Measurements from ENCODE around the gene SPINK9.

The SPINK9 gene

DNA sequence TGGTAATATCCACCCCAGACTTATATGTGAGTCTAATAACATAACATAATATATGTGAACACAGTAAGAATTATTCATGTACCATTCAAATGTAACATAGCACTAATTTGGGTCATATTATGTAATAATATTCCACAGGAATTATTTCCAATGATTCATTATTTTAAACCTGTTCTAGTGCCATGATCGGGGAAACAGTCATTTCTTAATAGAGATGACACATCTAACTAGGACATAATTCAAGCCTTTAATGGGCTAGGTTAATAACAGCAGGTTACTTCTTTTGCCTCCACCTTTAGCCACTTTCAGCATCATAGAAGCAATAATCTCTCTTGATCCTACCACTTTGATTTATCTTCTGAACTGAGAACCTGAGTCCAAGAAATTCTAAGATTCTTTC is 12.3 kb downstream of the SPINK9 start:
- Histone ChIP-seq H2AK5ac (ENCODE audit: low read depth, low read length) (no peak overlapping the region), H3K9ac (ENCODE audit: low read depth, low read length, poor library complexity) (no peak overlapping the region), H3K23ac (ENCODE audit: low read depth, low read length, poor library complexity) (no peak overlapping the region), H4K91ac (ENCODE audit: low read depth, low read length, poor library complexity) (no peak overlapping the region), H3K36me3 (replicated peaks in 1 of 2; ENCODE audit: control insufficient read depth in 2 of 2, insufficient read depth in 2 of 2, low read length in 2 of 2) (no peaks in the 10 kb centered on the region), H3K79me1 (ENCODE audit: low read depth, low read length) (no peaks in the 10 kb centered on the region), H2BK120ac (ENCODE audit: low read depth, low read length) (no peak overlapping the region), H3K9me3 (replicated peaks in 1 of 2; ENCODE audit: control insufficient read depth in 2 of 2, insufficient read depth in 1 of 2, low read depth in 1 of 2, low read length in 2 of 2) (no peaks in the 10 kb centered on the region), H3K4ac (ENCODE audit: low read length) (no peak overlapping the region), H2AFZ (ENCODE audit: low read length) (no peak overlapping the region), H2BK15ac (ENCODE audit: low read length) (no peak overlapping the region), H4K8ac (ENCODE audit: low read depth, low read length) (no peak overlapping the region), H2BK5ac (ENCODE audit: low read length) (no peak overlapping the region), H3K4me2 (ENCODE audit: insufficient read depth, low read length, poor library complexity, severe bottlenecking) (no peak overlapping the region), H3K4me1 (ENCODE audit: control insufficient read depth in 2 of 2, insufficient read depth in 1 of 2, low read depth in 1 of 2, low read length in 2 of 2) (peaks cover 0 to 4% of the 10 kb centered on the region in 2 donors), H3K14ac (ENCODE audit: low read length) (no peak overlapping the region), H2BK12ac (ENCODE audit: low read length) (no peak overlapping the region), H3K4me3 (ENCODE audit: low read length in 2 of 2) (no peak overlapping the region), H3K27me3 (ENCODE audit: control insufficient read depth in 3 of 3, insufficient read depth in 3 of 3, low read depth in 1 of 3, low read length in 3 of 3) (no peaks in the 10 kb centered on the region), H3K18ac (ENCODE audit: low read length) (no peak overlapping the region), H3K27ac (replicated peaks; ENCODE audit: low read length) (no peak overlapping the region)
- DNase-seq (ENCODE audit: low spot score): no peak
- WGBS, 2 donors (ENCODE audit: extremely low coverage in 2 of 2, insufficient read length in 2 of 2, insufficient replicate concordance in 1 of 2): no CpG with 5 or more reads among the region's 1 CpG

DNA sequence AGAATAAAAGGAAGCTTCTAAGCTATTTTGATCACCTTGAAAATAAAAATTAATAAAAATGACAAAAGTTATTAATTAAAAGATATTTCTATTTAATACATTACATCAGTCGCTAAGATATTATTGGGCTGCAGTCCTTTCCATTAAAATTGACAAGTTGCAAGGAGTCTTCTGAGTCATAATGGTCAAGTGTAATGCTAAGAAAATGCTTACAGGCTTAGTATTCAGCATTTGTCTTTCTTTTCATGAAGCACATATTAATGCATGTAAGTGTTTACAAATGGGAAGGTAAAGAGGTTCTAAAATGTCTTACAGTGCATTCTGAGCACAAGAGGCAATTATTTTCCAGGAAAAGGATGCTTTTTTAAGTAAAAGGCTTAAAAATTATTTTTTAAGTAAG is 17.3 kb downstream of the SPINK9 start:
- Histone ChIP-seq H3K27ac (replicated peaks; ENCODE audit: low read length) (no peak overlapping the region), H2AFZ (ENCODE audit: low read length) (no peak overlapping the region), H4K91ac (ENCODE audit: low read depth, low read length, poor library complexity) (no peak overlapping the region), H3K4me2 (ENCODE audit: insufficient read depth, low read length, poor library complexity, severe bottlenecking) (no peak overlapping the region), H3K18ac (ENCODE audit: low read length) (no peak overlapping the region), H3K9ac (ENCODE audit: low read depth, low read length, poor library complexity) (no peak overlapping the region), H3K27me3 (ENCODE audit: control insufficient read depth in 3 of 3, insufficient read depth in 3 of 3, low read depth in 1 of 3, low read length in 3 of 3) (no peaks in the 10 kb centered on the region), H2BK120ac (ENCODE audit: low read depth, low read length) (no peak overlapping the region), H3K14ac (ENCODE audit: low read length) (no peak overlapping the region), H3K4ac (ENCODE audit: low read length) (no peak overlapping the region), H2AK5ac (ENCODE audit: low read depth, low read length) (no peak overlapping the region), H2BK5ac (ENCODE audit: low read length) (no peak overlapping the region), H2BK12ac (ENCODE audit: low read length) (no peak overlapping the region), H2BK15ac (ENCODE audit: low read length) (no peak overlapping the region), H4K8ac (ENCODE audit: low read depth, low read length) (no peak overlapping the region), H3K4me1 (ENCODE audit: control insufficient read depth in 2 of 2, insufficient read depth in 1 of 2, low read depth in 1 of 2, low read length in 2 of 2) (no peaks in the 10 kb centered on the region), H3K9me3 (replicated peaks in 1 of 2; ENCODE audit: control insufficient read depth in 2 of 2, insufficient read depth in 1 of 2, low read depth in 1 of 2, low read length in 2 of 2) (no peaks in the 10 kb centered on the region), H3K4me3 (ENCODE audit: low read length in 2 of 2) (no peak overlapping the region), H3K79me1 (ENCODE audit: low read depth, low read length) (no peaks in the 10 kb centered on the region), H3K23ac (ENCODE audit: low read depth, low read length, poor library complexity) (no peak overlapping the region), H3K36me3 (replicated peaks in 1 of 2; ENCODE audit: control insufficient read depth in 2 of 2, insufficient read depth in 2 of 2, low read length in 2 of 2) (no peaks in the 10 kb centered on the region)
- no CpG with 5 or more reads among the region's 1 CpG for whole genome bisulfite sequencing, 2 donors (ENCODE audit: extremely low coverage in 2 of 2, insufficient read length in 2 of 2, insufficient replicate concordance in 1 of 2)
- DNase-seq (ENCODE audit: low spot score): no peak

GRCh38 chr5:148353634-148354033 is 18.3 kb downstream of the SPINK9 start:
- H3K18ac ChIP-seq (ENCODE audit: low read length): no peak overlapping the region
- H3K14ac ChIP-seq (ENCODE audit: low read length): no peak overlapping the region
- H3K27ac ChIP-seq (replicated peaks; ENCODE audit: low read length): no peak overlapping the region
- H3K4ac ChIP-seq (ENCODE audit: low read length): no peak overlapping the region
- H3K79me1 ChIP-seq (ENCODE audit: low read depth, low read length): no peaks in the 10 kb centered on the region
- no peak overlapping the region for H2AFZ ChIP-seq (ENCODE audit: low read length)
- no peak overlapping the region for H2AK5ac ChIP-seq (ENCODE audit: low read depth, low read length)
- no peak overlapping the region for H3K4me2 ChIP-seq (ENCODE audit: insufficient read depth, low read length, poor library complexity, severe bottlenecking)
- H3K9ac ChIP-seq (ENCODE audit: low read depth, low read length, poor library complexity): no peak overlapping the region
- no peak for DNase-seq (ENCODE audit: low spot score)
- no peaks in the 10 kb centered on the region for H3K9me3 ChIP-seq (replicated peaks in 1 of 2; ENCODE audit: control insufficient read depth in 2 of 2, insufficient read depth in 1 of 2, low read depth in 1 of 2, low read length in 2 of 2)
- H3K23ac ChIP-seq (ENCODE audit: low read depth, low read length, poor library complexity): no peak overlapping the region
- no CpG with 5 or more reads among the region's 2 CpGs for WGBS, 2 donors (ENCODE audit: extremely low coverage in 2 of 2, insufficient read length in 2 of 2, insufficient replicate concordance in 1 of 2)
- no peak overlapping the region for H4K8ac ChIP-seq (ENCODE audit: low read depth, low read length)
- H2BK5ac ChIP-seq (ENCODE audit: low read length): no peak overlapping the region
- H3K4me3 ChIP-seq (ENCODE audit: low read length in 2 of 2): no peak overlapping the region
- no peaks in the 10 kb centered on the region for H3K27me3 ChIP-seq (ENCODE audit: control insufficient read depth in 3 of 3, insufficient read depth in 3 of 3, low read depth in 1 of 3, low read length in 3 of 3)
- no peaks in the 10 kb centered on the region for H3K4me1 ChIP-seq (ENCODE audit: control insufficient read depth in 2 of 2, insufficient read depth in 1 of 2, low read depth in 1 of 2, low read length in 2 of 2)
- H2BK15ac ChIP-seq (ENCODE audit: low read length): no peak overlapping the region
- no peak overlapping the region for H4K91ac ChIP-seq (ENCODE audit: low read depth, low read length, poor library complexity)
- no peak overlapping the region for H2BK12ac ChIP-seq (ENCODE audit: low read length)
- no peaks in the 10 kb centered on the region for H3K36me3 ChIP-seq (replicated peaks in 1 of 2; ENCODE audit: control insufficient read depth in 2 of 2, insufficient read depth in 2 of 2, low read length in 2 of 2)
- H2BK120ac ChIP-seq (ENCODE audit: low read depth, low read length): no peak overlapping the region

DNA sequence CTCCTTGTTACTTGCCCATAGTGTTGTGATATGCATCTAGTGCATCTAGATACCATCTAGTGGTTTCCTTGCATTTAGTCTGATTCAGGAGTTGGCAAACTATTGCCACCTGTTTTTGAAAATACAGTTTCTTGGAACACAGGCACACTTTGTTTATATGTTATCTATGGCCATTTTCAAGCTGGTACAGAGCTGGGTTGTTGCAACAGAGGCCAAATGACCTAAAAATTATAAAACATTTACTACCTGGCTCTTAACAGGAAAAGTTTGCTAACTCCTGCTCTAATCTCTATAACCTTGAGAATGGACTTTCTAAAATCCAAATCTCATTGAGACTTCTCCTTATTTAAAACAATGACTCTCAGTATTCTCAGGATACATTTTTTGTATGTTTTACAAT is 29.0 kb downstream of the SPINK9 start:
- H3K36me3 ChIP-seq (replicated peaks in 1 of 2; ENCODE audit: control insufficient read depth in 2 of 2, insufficient read depth in 2 of 2, low read length in 2 of 2): no peaks in the 10 kb centered on the region
- H3K9ac ChIP-seq (ENCODE audit: low read depth, low read length, poor library complexity): no peak overlapping the region
- H2BK5ac ChIP-seq (ENCODE audit: low read length): no peak overlapping the region
- no peak overlapping the region for H2BK12ac ChIP-seq (ENCODE audit: low read length)
- no peak overlapping the region for H2BK120ac ChIP-seq (ENCODE audit: low read depth, low read length)
- H3K27ac ChIP-seq (replicated peaks; ENCODE audit: low read length): no peak overlapping the region
- peaks cover 0 to 4% of the 10 kb centered on the region in 2 donors for H3K9me3 ChIP-seq (replicated peaks in 1 of 2; ENCODE audit: control insufficient read depth in 2 of 2, insufficient read depth in 1 of 2, low read depth in 1 of 2, low read length in 2 of 2)
- H3K18ac ChIP-seq (ENCODE audit: low read length): no peak overlapping the region
- H3K4me3 ChIP-seq (ENCODE audit: low read length in 2 of 2): no peak overlapping the region
- no peak overlapping the region for H3K4me2 ChIP-seq (ENCODE audit: insufficient read depth, low read length, poor library complexity, severe bottlenecking)
- H3K23ac ChIP-seq (ENCODE audit: low read depth, low read length, poor library complexity): no peak overlapping the region
- no peak for DNase-seq (ENCODE audit: low spot score)
- no peak overlapping the region for H2AFZ ChIP-seq (ENCODE audit: low read length)
- H3K4me1 ChIP-seq (ENCODE audit: control insufficient read depth in 2 of 2, insufficient read depth in 1 of 2, low read depth in 1 of 2, low read length in 2 of 2): no peaks in the 10 kb centered on the region
- H3K79me1 ChIP-seq (ENCODE audit: low read depth, low read length): no peaks in the 10 kb centered on the region
- no peaks in the 10 kb centered on the region for H3K27me3 ChIP-seq (ENCODE audit: control insufficient read depth in 3 of 3, insufficient read depth in 3 of 3, low read depth in 1 of 3, low read length in 3 of 3)
- H4K8ac ChIP-seq (ENCODE audit: low read depth, low read length): no peak overlapping the region
- H4K91ac ChIP-seq (ENCODE audit: low read depth, low read length, poor library complexity): no peak overlapping the region
- H2AK5ac ChIP-seq (ENCODE audit: low read depth, low read length): no peak overlapping the region
- no peak overlapping the region for H2BK15ac ChIP-seq (ENCODE audit: low read length)
- H3K14ac ChIP-seq (ENCODE audit: low read length): no peak overlapping the region
- no peak overlapping the region for H3K4ac ChIP-seq (ENCODE audit: low read length)

Data from neuronal stem cell (in vitro differentiated cells).